HCT116 (cell line): ENCODE results near the gene CIT. TPM values are rescaled to one million over a fixed set of nuclear protein-coding genes. Genes with fewer than 3 reads are reported as not detected.

Experiments used
- ATAC-seq: fragments of 200-7000 bp; cut with Tn5 transposase; 2 replicates; pipeline ENCODE4 v1.9.1; 2020; ENCODE audit warnings: mild to moderate bottlenecking, moderate library complexity
- BruUV-seq: library from RNA; stranded (reverse); fragments of 400-500 nt; replicated peaks from 2 replicates; lab custom pipeline; 2021; lab: Mats Ljungman, UMichigan
- CTCF ChIA-PET: fragments of 300-600 bp; sonication (Branson Sonifier 250); formaldehyde crosslinking; loops from one replicate; lab custom pipeline; 2021; ENCODE audit warnings: antibody characterized with exemption; lab: Charles Lee
- POLR2A ChIA-PET: fragments of 300-600, 350-600 bp; sonication (Branson Sonifier 250); formaldehyde crosslinking; loops from one replicate; lab custom pipeline; 2021; ENCODE audit warnings: antibody characterized with exemption; lab: Charles Lee
- RAD21 ChIA-PET, 2 experiments: fragments of 300-600 bp; sonication (Branson Sonifier 250); formaldehyde crosslinking; loops; one replicate each; lab custom pipeline; 2023; ENCODE audit warnings: low total read pairs in 2 of 2; ENCODE audit not compliant: uncharacterized antibody in 2 of 2, unreplicated experiment in 2 of 2, low non-redundant PET in 1 of 2; lab: Charles Lee
- DNase-seq: peaks from one replicate; pipeline ENCODE4 v3.0.0-alpha.2; 2010; ENCODE audit warnings: low read depth, low spot score
- H2AFZ ChIP-seq: fragments of 200-600 bp; shearing (Covaris generic), sonication (generic); 2 replicates; pipeline ENCODE4 v1.6.1; 2017; ENCODE audit warnings: low read depth, mixed run types, mixed read lengths, antibody characterized with exemption, low read length; ENCODE audit not compliant: poor library complexity, severe bottlenecking
- H3K27ac ChIP-seq: 2 replicates; pipeline ENCODE4 v1.5.1; 2012; ENCODE audit warnings: low read depth, low read length
- H3K27me3 ChIP-seq: fragments of 200-600 bp; sonication (generic); 2 replicates; pipeline ENCODE4 v1.6.1; 2016; ENCODE audit warnings: mixed run types, low read length, mixed read lengths; ENCODE audit not compliant: insufficient read depth
- H3K36me3 ChIP-seq, 2 experiments: fragments of 200-500 bp in 1 of 2; fragments of 200-600 bp in 1 of 2; sonication (Bioruptor generic) in 1 of 2; sonication (generic) in 1 of 2; 2 replicates each; pipeline versions ENCODE4 v1.5.1 to v1.6.1; 2014 to 2016; ENCODE audit warnings: low read length in 2 of 2, inconsistent platforms in 1 of 2, mixed read lengths in 1 of 2, mixed run types in 1 of 2; ENCODE audit not compliant: insufficient read depth in 2 of 2, control insufficient read depth in 1 of 2
- H3K4me1 ChIP-seq, 2 experiments: fragments of 200-600 bp in 1 of 2; sonication (generic) in 1 of 2; 2 replicates each; pipeline versions ENCODE4 v1.5.1 to v1.6.1; 2012 to 2017; ENCODE audit warnings: low read length in 2 of 2, inconsistent platforms in 1 of 2, mild to moderate bottlenecking in 1 of 2, mixed read lengths in 1 of 2, mixed run types in 1 of 2, moderate library complexity in 1 of 2; ENCODE audit not compliant: insufficient read depth in 2 of 2, control insufficient read depth in 1 of 2
- H3K4me2 ChIP-seq: fragments of 200-600 bp; sonication (generic); 2 replicates; pipeline ENCODE4 v1.6.1; 2017; ENCODE audit warnings: mixed run types, low read length, mixed read lengths
- H3K4me3 ChIP-seq, 2 experiments: fragments of 200-600 bp in 1 of 2; sonication (generic) in 1 of 2; replicated peaks in 1 of 2; 2 replicates each; pipeline ENCODE4 v1.5.1; 2011 to 2016; ENCODE audit warnings: low read length in 2 of 2, control low read depth in 1 of 2, low read depth in 1 of 2, mild to moderate bottlenecking in 1 of 2, mixed read lengths in 1 of 2, mixed run types in 1 of 2
- H3K79me2 ChIP-seq: fragments of 200-600 bp; sonication (generic); 2 replicates; pipeline ENCODE4 v1.6.1; 2017; ENCODE audit warnings: mild to moderate bottlenecking, mixed run types, low read length, moderate library complexity, mixed read lengths; ENCODE audit not compliant: insufficient read depth
- H3K9ac ChIP-seq: fragments of 200-600 bp; sonication (generic); 2 replicates; pipeline ENCODE4 v1.6.1; 2016; ENCODE audit warnings: low read length, mixed read lengths
- H3K9me2 ChIP-seq: fragments of 200-600 bp; sonication (generic), shearing (Covaris generic); 2 replicates; pipeline ENCODE4 v1.6.1; 2017; ENCODE audit warnings: mixed run types, mild to moderate bottlenecking, moderate library complexity; ENCODE audit not compliant: insufficient read depth
- H3K9me3 ChIP-seq, 2 experiments: fragments of 200-500 bp in 1 of 2; fragments of 200-600 bp in 1 of 2; sonication (Bioruptor generic) in 1 of 2; sonication (generic) in 1 of 2; 2 replicates each; pipeline ENCODE4 v1.6.1; 2014 to 2017; ENCODE audit warnings: low read length in 2 of 2, mixed read lengths in 2 of 2, inconsistent platforms in 1 of 2, low read depth in 1 of 2, mild to moderate bottlenecking in 1 of 2, mixed run types in 1 of 2, moderate library complexity in 1 of 2; ENCODE audit not compliant: control insufficient read depth in 1 of 2, insufficient read depth in 1 of 2
- H4K20me1 ChIP-seq: fragments of 200-600 bp; sonication (generic), shearing (Covaris generic); 2 replicates; pipeline ENCODE4 v1.6.1; 2017; ENCODE audit warnings: mixed run types, mild to moderate bottlenecking, moderate library complexity; ENCODE audit not compliant: insufficient read depth
- CBX3 ChIP-seq: IDR thresholded peaks from 2 replicates; pipeline ENCODE4 v1.6.1; 2012; ENCODE audit warnings: low read depth
- CEBPB ChIP-seq: IDR thresholded peaks from 2 replicates; pipeline ENCODE4 v1.6.1; 2012; ENCODE audit warnings: low read depth
- EGR1 ChIP-seq: IDR thresholded peaks from 2 replicates; pipeline ENCODE4 v1.6.1; 2012; ENCODE audit warnings: low read depth
- ELF1 ChIP-seq: IDR thresholded peaks from 2 replicates; pipeline ENCODE4 v1.6.1; 2012; ENCODE audit warnings: low read depth, borderline replicate concordance
- JUND ChIP-seq: IDR thresholded peaks from 2 replicates; pipeline ENCODE4 v1.6.1; 2012
- POLR2A ChIP-seq: IDR thresholded peaks from 2 replicates; pipeline ENCODE4 v1.7.0; 2011; ENCODE audit warnings: borderline replicate concordance; ENCODE audit not compliant: insufficient read depth, insufficient read length; ENCODE audit errors: extremely low read depth
- RAD21 ChIP-seq: IDR thresholded peaks from 2 replicates; pipeline ENCODE4 v1.6.1; 2012; ENCODE audit warnings: low read depth, mild to moderate bottlenecking
- SIN3A ChIP-seq: IDR thresholded peaks from 2 replicates; pipeline ENCODE4 v1.6.1; 2012; ENCODE audit warnings: low read depth
- SRF ChIP-seq: IDR thresholded peaks from 2 replicates; pipeline ENCODE4 v1.6.1; 2012; ENCODE audit warnings: low read depth
- TCF7L2 ChIP-seq: IDR thresholded peaks from 2 replicates; pipeline ENCODE4 v1.7.0; 2011; ENCODE audit warnings: borderline replicate concordance, inconsistent platforms; ENCODE audit not compliant: insufficient read depth, insufficient read length; ENCODE audit errors: extremely low read depth
- ZNF274 ChIP-seq: fragments of 200-500 bp; sonication (Bioruptor generic); IDR thresholded peaks from 2 replicates; pipeline ENCODE4 v1.6.1; 2014; ENCODE audit warnings: mild to moderate bottlenecking, low read depth, low read length, inconsistent platforms
- intact Hi-C: fragments of 100-400 bp; cut with micrococcal nuclease; formaldehyde crosslinking; loops from 2 replicates; pipeline ENCODE4 v1.10.0; 2022
- total RNA-seq: library from RNA; stranded (reverse); gene quantifications from one replicate; pipeline ENCODE4 v1.2.1, GENCODE V29; 2021; ENCODE audit not compliant: unreplicated experiment
- TF ChIP-seq, protein P1 (sequence below): IDR thresholded peaks from 2 replicates; pipeline ENCODE4 v1.6.1; 2012
- TF ChIP-seq, protein P2 (sequence below): IDR thresholded peaks from 2 replicates; pipeline ENCODE4 v1.6.1; 2011; ENCODE audit warnings: mild to moderate bottlenecking, low read length, moderate library complexity; ENCODE audit not compliant: insufficient replicate concordance; ENCODE audit errors: extremely low read depth

CIT gene
- total RNA-seq, 1 experiment from 2014 or later, result 54.2 TPM

DNA sequence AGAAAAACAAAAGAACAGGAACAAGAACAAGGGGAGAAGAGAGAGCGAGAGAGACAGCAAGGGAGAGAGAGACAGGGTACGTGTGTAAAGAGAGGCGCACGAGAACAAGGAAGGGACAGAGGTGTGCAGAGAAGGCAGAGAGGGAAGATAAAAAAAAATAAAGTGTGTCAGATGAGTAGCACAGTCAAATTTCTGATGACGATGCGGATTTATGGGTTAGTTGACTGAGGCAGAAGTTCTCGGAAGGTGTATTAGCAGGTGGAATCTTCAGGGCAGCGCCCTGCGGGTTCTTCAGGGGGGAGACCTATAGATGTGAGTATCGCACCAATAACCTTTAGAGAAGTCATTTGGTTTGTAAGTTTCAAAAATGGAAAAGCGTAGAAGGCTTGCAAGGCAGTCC lies 164.4 kb downstream of the CIT start:
- Histone ChIP-seq H3K9ac (no peak overlapping the region), H3K79me2 (no peaks in the 10 kb centered on the region; the same call in 1 of the 2 replicates), H3K4me2 (no peak overlapping the region), H3K9me2 (no peaks in the 10 kb centered on the region), H3K4me3 (no peak overlapping the region), H3K9me3 (no peaks in the 10 kb centered on the region), H3K27ac (no peak overlapping the region), H3K4me1 (peaks cover 19 to 26% of the 10 kb centered on the region in 2 experiments), H3K36me3 (peaks cover 28 to 57% of the 10 kb centered on the region in 2 experiments), H4K20me1 (no peaks in the 10 kb centered on the region), H2AFZ (no peak overlapping the region), H3K27me3 (no peaks in the 10 kb centered on the region)
- RAD21 ChIA-PET, result no interaction called here
- POLR2A ChIA-PET, result no interaction called here
- DNase-seq, result no peak
- no peak for TF ChIP-seq EGR1
- no peak for TF ChIP-seq ELF1
- no peak for TF ChIP-seq CEBPB
- no peak for TF ChIP-seq JUND
- no peak for TF ChIP-seq RAD21
- no peak for TF ChIP-seq SIN3A
- no peak for TF ChIP-seq POLR2A
- TF ChIP-seq ZNF274, result no peak
- CTCF ChIA-PET, result no interaction called here
- ATAC-seq, result no peak
- BruUV-seq, result no TSS peak
- intact Hi-C loops, result no loop called here

DNA sequence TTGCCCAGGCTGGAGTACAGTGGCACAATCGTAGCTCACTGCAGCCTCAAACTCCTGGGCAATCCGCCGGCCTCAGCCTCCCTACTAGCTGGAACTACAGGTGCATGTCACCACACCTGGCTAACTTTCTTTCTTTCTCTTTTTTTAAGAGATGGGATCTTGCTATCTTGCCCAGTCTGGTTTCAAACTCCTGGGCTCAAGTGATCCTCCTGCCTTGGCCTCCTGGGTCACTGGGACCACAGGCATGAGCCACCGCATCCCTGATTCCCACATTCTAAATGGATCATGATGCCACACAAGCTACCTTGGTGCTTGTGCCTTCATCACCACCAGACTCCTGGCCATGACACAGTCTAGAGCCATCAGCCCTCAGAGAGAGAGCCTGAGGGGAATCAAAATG lies 165.4 kb downstream of the CIT start:
- DNase-seq, result no peak
- CTCF ChIA-PET, result no interaction called here
- Histone ChIP-seq H3K9me3 (no peaks in the 10 kb centered on the region), H4K20me1 (no peaks in the 10 kb centered on the region), H3K9ac (no peak overlapping the region), H3K27ac (no peak overlapping the region), H3K27me3 (no peaks in the 10 kb centered on the region), H3K4me2 (no peak overlapping the region), H3K36me3 (peaks cover 28 to 62% of the 10 kb centered on the region in 2 experiments), H3K4me3 (no peak overlapping the region), H3K4me1 (peaks cover 11 to 16% of the 10 kb centered on the region in 2 experiments), H2AFZ (no peak overlapping the region), H3K9me2 (no peaks in the 10 kb centered on the region), H3K79me2 (no peaks in the 10 kb centered on the region; the same call in 1 of the 2 replicates)
- no TSS peak for BruUV-seq
- intact Hi-C loops, result no loop called here
- RAD21 ChIA-PET, result no interaction called here
- POLR2A ChIA-PET, result no interaction called here
- ATAC-seq, result no peak
- TF ChIP-seq, protein P1, sequence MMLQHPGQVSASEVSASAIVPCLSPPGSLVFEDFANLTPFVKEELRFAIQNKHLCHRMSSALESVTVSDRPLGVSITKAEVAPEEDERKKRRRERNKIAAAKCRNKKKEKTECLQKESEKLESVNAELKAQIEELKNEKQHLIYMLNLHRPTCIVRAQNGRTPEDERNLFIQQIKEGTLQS, result no peak
- TF ChIP-seq, protein P2, sequence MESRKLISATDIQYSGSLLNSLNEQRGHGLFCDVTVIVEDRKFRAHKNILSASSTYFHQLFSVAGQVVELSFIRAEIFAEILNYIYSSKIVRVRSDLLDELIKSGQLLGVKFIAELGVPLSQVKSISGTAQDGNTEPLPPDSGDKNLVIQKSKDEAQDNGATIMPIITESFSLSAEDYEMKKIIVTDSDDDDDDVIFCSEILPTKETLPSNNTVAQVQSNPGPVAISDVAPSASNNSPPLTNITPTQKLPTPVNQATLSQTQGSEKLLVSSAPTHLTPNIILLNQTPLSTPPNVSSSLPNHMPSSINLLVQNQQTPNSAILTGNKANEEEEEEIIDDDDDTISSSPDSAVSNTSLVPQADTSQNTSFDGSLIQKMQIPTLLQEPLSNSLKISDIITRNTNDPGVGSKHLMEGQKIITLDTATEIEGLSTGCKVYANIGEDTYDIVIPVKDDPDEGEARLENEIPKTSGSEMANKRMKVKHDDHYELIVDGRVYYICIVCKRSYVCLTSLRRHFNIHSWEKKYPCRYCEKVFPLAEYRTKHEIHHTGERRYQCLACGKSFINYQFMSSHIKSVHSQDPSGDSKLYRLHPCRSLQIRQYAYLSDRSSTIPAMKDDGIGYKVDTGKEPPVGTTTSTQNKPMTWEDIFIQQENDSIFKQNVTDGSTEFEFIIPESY, result no peak
- TF ChIP-seq SRF, result no peak
- no peak for TF ChIP-seq TCF7L2
- TF ChIP-seq CBX3, result no peak
